HUES48 (cell line): Measurements from ENCODE around the gene PRKAR1B.

Experiments
- H3K27ac ChIP-seq: one replicate; pipeline ENCODE4 v1.7.0; 2013; ENCODE audit warnings: low read depth, low read length, inconsistent platforms
- H3K27me3 ChIP-seq: 2 replicates; pipeline ENCODE4 v1.6.1; 2013; ENCODE audit warnings: mild to moderate bottlenecking, low read length; ENCODE audit not compliant: control insufficient read depth, insufficient read depth
- H3K36me3 ChIP-seq: 2 replicates; pipeline ENCODE4 v1.6.1; 2013; ENCODE audit warnings: low read length; ENCODE audit not compliant: control insufficient read depth, insufficient read depth
- H3K4me1 ChIP-seq: 2 replicates; pipeline ENCODE4 v1.6.1; 2013; ENCODE audit warnings: mild to moderate bottlenecking, low read length; ENCODE audit not compliant: control insufficient read depth, insufficient read depth
- H3K4me3 ChIP-seq: 2 replicates; pipeline ENCODE4 v1.5.1; 2013; ENCODE audit warnings: mild to moderate bottlenecking, low read depth, low read length
- H3K9ac ChIP-seq: 2 replicates; pipeline ENCODE4 v1.6.1; 2013; ENCODE audit warnings: mild to moderate bottlenecking, low read depth, low read length, moderate library complexity
- H3K9me3 ChIP-seq: 2 replicates; pipeline ENCODE4 v1.6.1; 2013; ENCODE audit warnings: low read length; ENCODE audit not compliant: control insufficient read depth, insufficient read depth

Gene PRKAR1B

DNA sequence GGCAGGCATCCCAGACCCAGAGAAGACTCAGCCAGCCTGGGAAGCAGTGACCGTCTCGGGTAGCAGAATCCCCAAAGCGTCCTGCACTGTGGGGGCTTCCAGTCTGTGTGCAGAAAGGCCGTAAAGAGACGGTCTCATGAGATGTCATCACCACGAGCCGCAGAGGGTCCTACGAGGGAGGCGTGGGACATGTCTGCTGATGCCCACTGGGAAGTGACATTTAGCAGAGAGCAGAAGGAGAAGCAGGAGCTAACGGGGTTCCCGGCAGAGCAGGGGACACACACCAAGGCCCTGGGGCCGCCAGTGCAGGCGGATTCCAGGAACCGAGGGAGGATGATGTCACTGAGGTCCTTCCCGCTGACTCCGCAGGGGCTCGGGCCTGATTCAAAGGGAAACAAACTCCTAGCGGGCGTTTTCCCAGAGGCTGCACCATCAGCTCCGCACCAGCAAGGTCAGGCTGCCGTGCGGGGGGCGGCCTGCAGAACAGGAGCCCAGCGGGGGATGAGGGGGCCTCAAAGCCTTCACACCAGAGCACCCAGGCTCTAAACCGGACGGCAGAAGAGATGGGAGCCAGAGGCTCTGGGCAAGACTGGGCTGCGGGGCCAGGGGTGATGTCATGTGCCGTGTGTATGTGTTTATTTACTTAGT is 122.1 kb downstream of the PRKAR1B start:
- H3K9ac ChIP-seq, result no peak overlapping the region
- H3K4me3 ChIP-seq, result no peak overlapping the region
- H3K27me3 ChIP-seq, result no peaks in the 10 kb centered on the region
- H3K4me1 ChIP-seq, result no peaks in the 10 kb centered on the region
- H3K27ac ChIP-seq, result peak overlapping the region; percentile 14
- peaks cover 12% of the 10 kb centered on the region for H3K36me3 ChIP-seq
- no peaks in the 10 kb centered on the region for H3K9me3 ChIP-seq

DNA sequence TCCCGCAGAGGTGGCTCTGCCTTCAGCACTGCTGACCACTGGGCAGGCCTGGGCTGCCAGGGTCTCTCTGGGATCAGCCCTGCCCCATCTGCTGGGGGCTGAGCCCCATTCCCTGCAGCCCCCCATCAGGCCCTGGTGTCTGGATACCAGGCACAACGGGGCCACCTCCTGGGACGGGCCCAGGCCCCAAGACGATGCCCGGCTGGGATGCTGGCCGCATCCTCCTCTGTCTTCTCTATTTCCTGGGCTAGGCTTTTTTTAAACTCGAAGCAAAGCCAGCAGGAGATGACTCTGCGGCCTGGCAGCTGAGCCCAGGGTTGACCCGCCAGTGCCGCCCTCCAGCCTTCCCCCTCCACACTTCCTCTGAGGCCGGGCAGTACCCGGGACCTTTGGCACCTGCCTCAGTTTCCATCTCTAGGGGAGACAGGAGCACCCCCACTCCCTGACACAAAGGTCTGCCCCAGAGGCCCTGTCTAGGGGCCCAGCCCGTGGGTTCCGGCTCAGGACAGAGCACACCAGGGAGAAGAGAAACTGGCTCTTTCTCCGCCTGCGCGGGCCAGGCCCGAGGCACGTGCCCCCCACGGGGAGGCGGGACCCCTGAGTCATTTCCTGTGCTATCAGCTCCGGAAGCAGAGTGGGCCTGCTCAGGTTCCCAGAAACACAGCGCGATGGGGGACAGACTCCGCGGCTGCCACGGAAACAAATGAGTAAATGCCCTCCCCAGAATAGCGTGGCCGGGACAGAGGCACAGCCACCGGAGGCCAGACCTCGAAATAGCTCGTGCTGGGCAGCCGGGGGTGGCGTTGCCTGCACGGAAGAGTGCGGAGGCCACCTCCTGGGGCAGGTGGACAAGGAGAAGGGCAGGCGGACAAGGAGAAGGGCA is 122.8 kb downstream of the PRKAR1B start:
- Histone ChIP-seq H3K27me3 (no peaks in the 10 kb centered on the region), H3K27ac (peak overlapping the region; percentile 14), H3K4me3 (no peak overlapping the region), H3K4me1 (no peaks in the 10 kb centered on the region), H3K36me3 (peaks cover 12% of the 10 kb centered on the region), H3K9ac (no peak overlapping the region), H3K9me3 (no peaks in the 10 kb centered on the region)

DNA sequence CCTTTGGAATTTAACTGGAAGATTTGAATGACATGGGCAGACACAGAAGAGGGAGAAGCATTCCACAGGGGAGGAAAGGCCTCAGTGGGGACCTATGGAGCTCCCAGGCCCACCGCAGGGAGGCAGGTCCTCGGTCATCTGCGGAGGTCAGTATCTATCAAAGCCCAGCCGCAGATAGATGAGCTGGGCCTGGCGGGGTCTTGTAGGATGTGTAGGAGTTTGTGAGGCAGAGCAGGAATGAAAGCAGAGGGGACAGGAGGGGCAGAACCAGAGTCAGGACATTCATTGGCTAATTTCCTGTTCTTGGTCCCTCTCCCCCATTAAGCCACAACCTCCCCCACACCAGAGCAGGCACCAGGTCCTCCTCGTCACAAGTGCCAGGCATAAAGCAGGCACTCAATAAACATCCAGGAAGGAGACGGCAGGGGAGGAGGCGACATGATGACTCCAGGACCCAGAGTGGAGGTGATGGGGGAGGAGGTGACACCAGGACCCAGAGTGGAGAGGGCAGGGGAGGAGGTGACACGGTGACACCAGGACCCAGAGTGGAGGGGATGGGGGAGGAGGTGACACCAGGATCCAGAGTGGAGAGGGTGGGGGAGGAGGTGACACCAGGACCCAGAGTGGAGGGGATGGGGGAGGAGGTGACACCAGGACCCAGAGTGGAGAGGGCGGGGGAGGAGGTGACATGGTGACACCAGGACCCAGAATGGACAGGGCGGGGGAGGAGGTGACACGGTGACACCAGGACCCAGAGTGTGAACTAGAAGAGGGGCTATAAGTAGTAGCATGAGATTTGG is 123.7 kb downstream of the PRKAR1B start:
- Histone ChIP-seq H3K4me3 (no peak overlapping the region), H3K27ac (no peak overlapping the region), H3K27me3 (no peaks in the 10 kb centered on the region), H3K9ac (no peak overlapping the region), H3K9me3 (no peaks in the 10 kb centered on the region), H3K4me1 (no peaks in the 10 kb centered on the region), H3K36me3 (peaks cover 12% of the 10 kb centered on the region)

DNA sequence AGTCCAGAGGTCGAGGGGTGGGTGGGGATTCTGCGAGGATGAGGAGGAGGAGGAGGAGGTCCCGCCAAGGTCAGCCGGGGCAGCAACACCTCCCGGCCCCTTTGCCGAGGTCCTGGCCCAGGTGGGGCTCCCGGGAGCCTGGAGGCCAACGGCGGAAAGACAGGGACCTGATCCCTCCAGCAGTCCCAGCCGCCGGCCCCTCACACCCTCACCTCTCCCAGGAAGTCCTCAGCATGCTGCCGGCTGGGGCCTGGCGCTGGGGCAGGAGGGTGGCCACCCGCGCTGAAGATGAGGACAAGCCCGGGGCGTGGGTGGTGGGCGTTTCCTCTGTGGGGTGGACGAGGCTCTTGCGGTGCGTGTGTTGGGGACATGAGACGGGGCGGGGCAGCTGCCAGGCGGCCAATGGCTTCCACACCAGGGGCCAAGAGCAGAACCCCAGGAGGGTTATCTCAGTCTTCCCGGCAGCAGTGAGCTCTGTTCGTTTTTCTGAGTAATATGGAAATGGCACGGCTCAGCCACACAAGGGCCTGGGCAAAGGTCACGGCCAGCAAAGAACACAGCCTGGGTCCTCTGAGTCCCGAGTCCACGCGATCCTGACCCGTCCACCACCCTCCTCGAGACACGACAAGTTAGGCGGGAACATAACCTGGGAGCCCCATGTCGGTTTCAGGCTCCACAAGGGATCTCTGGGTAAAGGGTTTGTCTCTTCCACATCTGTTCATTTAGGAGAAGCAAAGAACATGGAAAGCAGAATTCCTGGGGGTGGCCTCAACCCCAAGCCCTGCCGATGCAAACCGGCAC is 124.5 kb downstream of the PRKAR1B start:
- H3K36me3 ChIP-seq, result peaks cover 12% of the 10 kb centered on the region
- no peak overlapping the region for H3K9ac ChIP-seq
- no peak overlapping the region for H3K4me3 ChIP-seq
- no peaks in the 10 kb centered on the region for H3K27me3 ChIP-seq
- no peak overlapping the region for H3K27ac ChIP-seq
- H3K9me3 ChIP-seq, result no peaks in the 10 kb centered on the region
- H3K4me1 ChIP-seq, result no peaks in the 10 kb centered on the region

DNA sequence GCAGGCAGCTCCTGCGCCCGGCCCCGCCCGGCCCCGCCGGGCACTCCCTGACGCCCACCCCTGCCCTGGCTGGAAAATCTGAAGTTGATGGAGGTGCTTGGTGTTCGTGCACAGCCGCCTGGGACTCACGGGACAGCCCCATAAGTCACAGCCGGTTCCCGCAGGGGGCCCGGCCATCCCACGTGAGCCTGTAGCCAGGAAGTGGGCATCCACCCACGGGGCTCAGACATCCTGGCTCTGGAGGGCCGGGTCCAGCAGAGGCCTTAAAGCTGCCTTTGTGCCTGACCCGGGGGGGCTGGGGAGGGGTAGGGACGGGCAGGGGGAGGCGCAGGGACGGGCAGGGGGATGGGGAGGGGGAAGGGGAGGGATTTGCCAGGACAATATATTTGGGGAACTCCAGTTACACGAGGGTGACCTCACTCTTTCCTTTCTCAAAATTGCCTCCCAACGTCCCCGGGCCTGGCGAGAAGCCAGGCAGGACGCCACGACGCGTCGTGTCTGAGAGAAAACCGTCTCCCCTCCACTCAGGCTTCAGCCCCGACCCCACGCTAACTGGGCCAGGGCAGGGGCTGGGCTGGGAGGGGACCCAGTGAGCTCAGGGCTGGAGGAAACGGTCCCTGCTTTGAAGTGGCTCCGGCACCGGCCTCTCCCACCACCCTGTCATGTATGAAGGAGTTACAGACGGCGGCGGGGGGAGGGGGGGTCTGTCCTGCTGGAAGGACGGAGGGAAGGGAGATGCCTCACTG is 125.3 kb downstream of the PRKAR1B start:
- Histone ChIP-seq H3K27ac (no peak overlapping the region), H3K9ac (no peak overlapping the region), H3K4me1 (no peaks in the 10 kb centered on the region), H3K27me3 (no peaks in the 10 kb centered on the region), H3K4me3 (no peak overlapping the region), H3K36me3 (peaks cover 12% of the 10 kb centered on the region), H3K9me3 (no peaks in the 10 kb centered on the region)

DNA sequence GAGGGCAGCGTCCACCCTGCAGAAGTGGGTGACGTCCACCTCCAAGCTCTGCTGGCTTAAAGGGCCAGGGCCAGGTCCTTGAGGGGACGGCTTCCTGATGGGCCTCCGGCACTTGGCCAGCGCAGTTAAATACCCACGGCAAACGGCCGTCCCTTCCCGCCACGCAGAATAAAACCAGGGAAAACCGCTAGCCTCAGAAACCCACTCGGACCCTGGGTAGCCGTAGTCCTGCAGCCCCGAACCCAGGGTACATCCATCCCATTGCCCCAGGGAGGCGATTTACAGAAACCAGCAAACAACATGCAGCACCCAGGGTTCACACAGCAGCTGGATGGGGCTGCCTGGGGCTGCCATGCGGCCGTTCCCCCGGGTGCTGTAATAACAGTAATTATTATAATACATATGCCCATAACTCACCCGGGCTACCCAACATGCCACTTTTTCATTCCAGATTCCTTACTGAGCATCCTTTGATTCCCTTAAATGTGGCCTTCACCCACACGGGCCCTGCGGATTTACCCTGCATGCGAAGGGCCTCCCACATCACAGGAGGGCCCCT is 126.0 kb downstream of the PRKAR1B start:
- no peaks in the 10 kb centered on the region for H3K9me3 ChIP-seq
- H3K4me3 ChIP-seq, result no peak overlapping the region
- H3K27me3 ChIP-seq, result no peaks in the 10 kb centered on the region
- H3K36me3 ChIP-seq, result peaks cover 11% of the 10 kb centered on the region
- H3K9ac ChIP-seq, result no peak overlapping the region
- H3K27ac ChIP-seq, result no peak overlapping the region
- no peaks in the 10 kb centered on the region for H3K4me1 ChIP-seq

DNA sequence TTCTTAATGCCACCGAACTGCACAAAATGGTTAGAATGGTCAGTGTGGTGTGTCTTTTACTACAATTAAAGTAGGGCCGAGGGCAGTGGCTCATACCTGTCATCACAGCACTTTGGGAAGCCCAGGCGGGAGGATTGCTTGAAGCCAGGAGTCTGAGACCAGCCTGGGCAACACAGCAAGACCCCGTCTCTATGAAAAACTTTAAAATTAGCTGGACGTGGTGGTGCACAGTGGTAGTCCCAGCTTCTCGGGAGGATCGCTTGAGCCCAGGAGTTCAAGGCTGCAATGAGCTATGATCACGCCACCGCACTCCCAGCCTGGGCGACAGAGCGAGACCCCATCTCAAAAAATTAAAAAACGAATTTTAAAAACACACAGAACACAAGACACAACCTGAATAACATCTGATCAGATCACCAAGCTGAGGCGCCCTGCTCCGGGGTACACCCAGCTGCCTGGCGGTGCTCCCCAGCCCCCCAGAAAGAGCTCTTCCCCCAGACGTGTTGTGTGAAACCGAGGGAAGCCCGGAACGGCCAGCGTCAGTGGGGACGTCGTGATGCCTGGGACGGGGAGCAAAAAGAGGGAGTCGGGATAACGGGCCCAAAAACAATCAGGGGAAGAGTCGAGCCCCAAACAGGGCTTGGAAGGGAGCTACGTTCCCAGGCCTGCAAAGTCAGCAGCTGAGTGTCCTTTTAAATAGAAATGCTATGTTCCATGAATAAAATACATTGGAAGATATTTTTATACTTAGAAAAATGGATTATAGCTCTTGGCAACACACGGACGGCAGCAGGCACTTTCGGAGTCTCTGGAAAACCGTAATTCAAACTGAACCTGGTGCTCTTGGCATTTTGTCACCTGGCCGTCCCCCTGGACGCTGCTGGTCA is 126.7 kb downstream of the PRKAR1B start:
- Histone ChIP-seq H3K9ac (no peak overlapping the region), H3K36me3 (peaks cover 10% of the 10 kb centered on the region), H3K4me3 (no peak overlapping the region), H3K27ac (no peak overlapping the region), H3K4me1 (no peaks in the 10 kb centered on the region), H3K27me3 (no peaks in the 10 kb centered on the region), H3K9me3 (no peaks in the 10 kb centered on the region)

DNA sequence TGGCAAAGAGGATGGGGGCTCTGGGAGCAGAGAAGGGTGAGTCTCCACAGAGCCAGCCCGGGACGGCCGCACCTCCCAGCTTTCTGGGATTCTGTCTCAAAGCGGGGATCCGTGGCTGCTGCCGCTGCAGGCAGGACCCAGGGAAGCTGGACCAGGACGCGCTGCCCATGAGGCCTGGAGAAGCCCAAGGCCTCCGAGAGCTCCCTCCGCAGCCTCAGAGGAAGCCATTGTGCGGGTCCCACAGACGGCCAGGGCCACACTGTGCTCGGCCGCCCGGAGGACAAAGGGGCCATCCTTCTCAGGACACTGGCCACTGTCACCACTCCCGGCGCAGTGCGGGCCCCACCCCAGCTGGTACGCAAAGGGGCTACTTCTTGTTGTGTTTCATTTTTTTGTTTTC is 128.2 kb downstream of the PRKAR1B start:
- Histone ChIP-seq H3K9ac (no peak overlapping the region), H3K27ac (no peak overlapping the region), H3K36me3 (peaks cover 12% of the 10 kb centered on the region), H3K4me3 (no peak overlapping the region), H3K4me1 (no peaks in the 10 kb centered on the region), H3K9me3 (no peaks in the 10 kb centered on the region), H3K27me3 (no peaks in the 10 kb centered on the region)

DNA sequence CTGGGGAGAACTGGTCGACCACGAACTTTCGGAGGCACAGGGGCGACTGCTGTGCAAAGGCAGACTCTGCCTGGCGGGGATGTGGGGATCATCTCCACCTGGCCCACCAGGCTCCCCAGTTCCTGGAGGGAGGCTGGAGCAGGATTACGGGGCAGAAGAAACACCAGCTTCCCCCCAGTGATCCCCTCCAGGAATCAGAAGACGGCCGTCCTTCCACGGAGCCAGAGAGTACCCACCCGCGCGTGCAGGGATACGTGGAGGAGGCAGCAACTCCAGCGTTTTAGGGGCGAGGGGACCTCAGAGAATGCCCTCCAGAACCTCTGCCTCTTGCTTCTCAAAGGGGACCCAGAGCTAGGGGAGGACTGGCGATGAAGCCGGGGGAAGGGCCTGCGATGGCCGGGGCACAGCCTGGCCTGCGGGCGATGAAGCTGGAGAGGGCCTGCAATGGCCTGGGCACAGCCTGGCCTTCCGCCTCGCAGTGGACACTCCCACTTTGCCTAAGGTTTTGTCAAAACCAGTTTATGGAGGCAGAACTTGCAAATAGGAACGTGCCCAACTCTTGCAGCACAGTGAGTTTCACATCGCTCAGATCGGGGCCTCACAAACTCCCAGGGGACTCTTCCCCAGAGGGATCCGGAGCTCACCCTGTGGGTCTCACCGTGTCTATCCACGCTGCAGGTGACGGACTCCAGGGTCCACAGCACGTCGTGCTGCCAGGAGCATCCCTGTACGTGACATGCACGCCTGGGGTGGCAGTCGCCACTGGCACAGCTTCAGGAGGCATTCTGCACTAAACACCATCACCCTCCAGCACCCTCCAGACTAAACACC is 129.5 kb downstream of the PRKAR1B start:
- no peaks in the 10 kb centered on the region for H3K9me3 ChIP-seq
- no peaks in the 10 kb centered on the region for H3K4me1 ChIP-seq
- H3K9ac ChIP-seq, result no peak overlapping the region
- H3K27ac ChIP-seq, result no peak overlapping the region
- H3K4me3 ChIP-seq, result no peak overlapping the region
- no peaks in the 10 kb centered on the region for H3K27me3 ChIP-seq
- peaks cover 12% of the 10 kb centered on the region for H3K36me3 ChIP-seq
